NOMO-1 treated with dmso at 0.1 percent for 144 hours (cell line): ENCODE data around the gene MIA2.
"Not testable (repeated sequence)": the region's sequence is repeated elsewhere in the genome, so short reads cannot be mapped to it uniquely, and the experiment has no call there.

Source experiments
- DNase-seq: peaks from one replicate; lab custom pipeline; 2025; ENCODE audit not compliant: unreplicated experiment; lab: John Stamatoyannopoulos, UW

The MIA2 gene, protein sequence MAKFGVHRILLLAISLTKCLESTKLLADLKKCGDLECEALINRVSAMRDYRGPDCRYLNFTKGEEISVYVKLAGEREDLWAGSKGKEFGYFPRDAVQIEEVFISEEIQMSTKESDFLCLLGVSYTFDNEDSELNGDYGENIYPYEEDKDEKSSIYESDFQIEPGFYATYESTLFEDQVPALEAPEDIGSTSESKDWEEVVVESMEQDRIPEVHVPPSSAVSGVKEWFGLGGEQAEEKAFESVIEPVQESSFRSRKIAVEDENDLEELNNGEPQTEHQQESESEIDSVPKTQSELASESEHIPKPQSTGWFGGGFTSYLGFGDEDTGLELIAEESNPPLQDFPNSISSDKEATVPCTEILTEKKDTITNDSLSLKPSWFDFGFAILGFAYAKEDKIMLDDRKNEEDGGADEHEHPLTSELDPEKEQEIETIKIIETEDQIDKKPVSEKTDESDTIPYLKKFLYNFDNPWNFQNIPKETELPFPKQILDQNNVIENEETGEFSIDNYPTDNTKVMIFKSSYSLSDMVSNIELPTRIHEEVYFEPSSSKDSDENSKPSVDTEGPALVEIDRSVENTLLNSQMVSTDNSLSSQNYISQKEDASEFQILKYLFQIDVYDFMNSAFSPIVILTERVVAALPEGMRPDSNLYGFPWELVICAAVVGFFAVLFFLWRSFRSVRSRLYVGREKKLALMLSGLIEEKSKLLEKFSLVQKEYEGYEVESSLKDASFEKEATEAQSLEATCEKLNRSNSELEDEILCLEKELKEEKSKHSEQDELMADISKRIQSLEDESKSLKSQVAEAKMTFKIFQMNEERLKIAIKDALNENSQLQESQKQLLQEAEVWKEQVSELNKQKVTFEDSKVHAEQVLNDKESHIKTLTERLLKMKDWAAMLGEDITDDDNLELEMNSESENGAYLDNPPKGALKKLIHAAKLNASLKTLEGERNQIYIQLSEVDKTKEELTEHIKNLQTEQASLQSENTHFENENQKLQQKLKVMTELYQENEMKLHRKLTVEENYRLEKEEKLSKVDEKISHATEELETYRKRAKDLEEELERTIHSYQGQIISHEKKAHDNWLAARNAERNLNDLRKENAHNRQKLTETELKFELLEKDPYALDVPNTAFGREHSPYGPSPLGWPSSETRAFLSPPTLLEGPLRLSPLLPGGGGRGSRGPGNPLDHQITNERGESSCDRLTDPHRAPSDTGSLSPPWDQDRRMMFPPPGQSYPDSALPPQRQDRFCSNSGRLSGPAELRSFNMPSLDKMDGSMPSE (N-terminal part only)

DNA sequence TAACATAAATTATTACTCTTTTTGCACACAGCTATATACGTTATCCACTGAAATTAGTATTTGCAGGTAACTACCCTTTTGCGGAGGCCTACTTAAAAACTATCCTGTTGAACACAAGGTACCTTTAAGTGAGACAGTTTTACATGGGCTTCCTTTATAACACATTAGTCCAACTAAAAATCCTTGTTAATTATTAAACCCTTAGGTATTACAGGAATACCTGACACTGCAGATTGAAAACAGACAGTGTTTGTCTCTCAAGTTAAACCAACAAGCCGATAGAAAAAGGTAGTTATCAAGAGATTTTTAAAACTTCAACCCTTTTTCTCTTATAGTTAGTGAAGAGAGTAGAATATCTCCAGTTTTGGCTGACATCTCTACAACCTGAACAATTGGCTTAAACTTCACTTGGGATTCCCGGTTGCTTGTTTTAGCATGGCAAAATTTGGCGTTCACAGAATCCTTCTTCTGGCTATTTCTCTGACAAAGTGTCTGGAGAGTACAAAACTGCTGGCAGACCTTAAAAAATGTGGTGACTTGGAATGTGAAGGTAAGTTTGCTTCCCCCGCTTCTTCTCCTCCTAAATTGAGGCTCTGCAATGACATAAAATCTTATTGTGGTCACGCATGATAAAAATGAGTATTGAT, at the start of gene MIA2:
TSS of gene MIA2 (plus strand) at position 236 of the 647 bp plus-strand sequence. CDS start at position 436, 200 bp downstream.
- no peak for DNase-seq

DNA sequence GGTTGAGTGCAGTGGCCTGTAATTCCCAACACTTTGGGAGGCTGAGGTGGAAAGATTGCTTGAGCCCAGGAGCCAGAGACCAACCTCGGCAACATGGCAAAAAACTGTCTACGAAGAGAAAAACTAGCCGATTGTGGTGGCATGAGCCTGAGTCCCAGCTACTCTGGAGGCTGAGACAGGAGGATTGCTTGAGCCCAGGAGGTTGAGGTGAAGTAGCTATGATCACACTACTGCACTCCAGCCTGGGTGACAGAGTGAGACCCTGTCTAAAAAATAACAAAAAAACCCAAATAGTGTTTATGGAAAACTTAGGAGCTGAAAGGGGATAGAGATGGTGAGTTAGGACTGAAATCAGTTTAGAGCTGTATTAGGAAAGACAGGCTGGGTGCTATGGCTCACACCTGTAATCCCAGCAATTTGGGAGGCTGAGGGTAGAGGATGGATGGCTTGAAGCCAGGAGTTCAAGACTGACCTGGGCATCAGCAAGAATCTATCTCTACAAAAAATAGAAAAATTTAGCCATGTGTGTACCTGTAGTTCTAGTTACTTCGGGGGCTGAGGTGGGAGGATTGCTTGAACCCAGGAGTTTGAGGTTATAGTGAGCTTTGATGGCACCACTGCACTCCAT, 49.0 kb upstream of the MIA2 start:
- no peak for DNase-seq

GRCh38 chr14:39185256-39186049, 48.3 kb upstream of the MIA2 start:
- DNase-seq: no peak

DNA sequence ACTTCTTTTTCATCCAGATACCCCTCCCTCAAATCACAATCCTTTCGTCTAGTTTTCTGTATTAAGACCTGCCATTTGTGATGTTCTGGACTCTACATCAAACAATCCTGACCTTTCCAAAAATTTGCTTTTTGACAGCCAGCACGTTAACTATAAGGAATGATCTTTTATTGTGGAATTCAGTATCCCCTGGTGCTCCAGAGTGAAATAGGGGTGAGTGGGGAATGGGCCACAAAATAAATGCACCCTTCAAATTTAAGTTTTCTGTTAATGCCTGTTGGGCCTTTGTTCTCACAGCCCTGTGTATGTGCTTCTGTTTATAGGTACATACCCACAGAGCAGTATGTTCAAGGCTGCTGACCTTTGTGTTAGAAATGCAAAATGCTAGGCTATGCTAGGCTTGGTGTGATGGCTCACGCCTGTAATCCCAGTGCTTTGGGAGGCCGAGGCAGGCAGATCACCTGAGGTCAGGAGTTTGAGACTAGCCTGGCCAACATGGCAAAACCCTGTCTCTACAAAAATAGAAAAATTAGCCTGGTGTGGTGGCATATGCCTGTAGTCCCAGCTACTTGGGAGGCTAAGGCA, 46.7 kb upstream of the MIA2 start:
- DNase-seq: no peak

GRCh38 chr14:39203659-39204606, 29.8 kb upstream of the MIA2 start:
- DNase-seq: no peak

GRCh38 chr14:39207430-39207829, 26.3 kb upstream of the MIA2 start:
- DNase-seq: not testable (repeated sequence)

DNA sequence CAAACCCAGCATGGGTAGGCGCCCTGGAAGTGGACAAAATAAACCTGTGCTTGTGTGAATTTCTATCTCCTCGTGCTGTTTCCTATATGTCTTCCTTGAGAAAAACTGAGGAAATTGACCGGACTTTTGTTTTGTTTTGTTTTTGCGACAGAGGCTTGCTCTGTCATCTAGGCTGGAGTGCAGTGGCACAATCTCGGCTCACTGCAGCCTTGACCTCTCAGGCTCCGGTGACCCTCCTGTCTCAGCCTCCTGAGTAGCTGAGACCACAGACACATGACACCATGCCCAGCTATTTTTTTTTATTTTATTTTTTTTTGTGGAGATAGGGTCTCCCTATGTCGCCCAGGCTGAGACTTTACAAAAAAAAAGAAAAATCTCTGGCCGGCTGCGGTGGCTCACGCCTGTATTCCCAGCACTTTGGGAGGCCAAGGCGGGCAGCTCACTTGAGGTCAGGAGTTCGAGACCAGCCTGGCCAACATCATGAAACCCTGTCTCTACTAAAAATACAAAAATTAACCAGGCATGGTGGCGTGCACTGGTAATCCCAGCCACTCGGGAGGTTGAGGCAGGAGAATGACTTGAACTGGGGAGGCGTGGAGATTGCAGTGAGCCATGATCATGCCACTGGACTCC, 22.5 kb upstream of the MIA2 start:
- DNase-seq: no peak

- no peak for DNase-seq
These were observed 21.7 kb upstream of the MIA2 start for GRCh38 chr14:39212034-39212433.

GRCh38 chr14:39212693-39213092, 21.0 kb upstream of the MIA2 start:
- DNase-seq: no peak

DNA sequence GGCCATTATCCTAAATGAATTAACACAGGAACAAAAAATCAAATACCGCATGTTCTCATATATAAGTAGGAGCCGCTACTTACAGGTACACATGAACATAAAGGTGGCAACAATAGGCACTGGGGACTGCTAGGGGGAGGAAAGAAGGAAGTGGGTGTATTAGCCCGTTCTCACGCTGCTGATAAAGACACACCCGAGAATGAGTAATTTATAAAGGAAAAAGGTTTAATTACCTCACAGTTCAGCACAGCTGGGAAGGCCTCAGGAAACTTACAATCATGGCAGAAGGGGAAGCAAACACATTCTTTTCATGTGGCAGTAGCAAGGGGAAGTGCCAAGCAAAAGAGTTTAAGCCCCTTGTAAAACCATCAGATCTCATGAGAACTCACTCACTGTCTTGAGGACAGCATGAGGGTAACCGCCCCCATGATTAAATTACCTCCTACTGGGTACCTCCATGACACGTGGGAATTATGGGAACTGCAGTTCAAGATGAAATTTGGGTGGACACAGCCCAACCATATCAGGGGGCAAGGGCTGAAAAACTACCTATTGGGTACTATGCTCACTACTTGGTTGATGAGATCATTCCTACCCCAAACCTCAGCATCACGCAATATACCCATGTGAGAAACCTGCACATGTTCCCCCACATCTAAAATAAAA, 16.4 kb upstream of the MIA2 start:
- no peak for DNase-seq

DNA sequence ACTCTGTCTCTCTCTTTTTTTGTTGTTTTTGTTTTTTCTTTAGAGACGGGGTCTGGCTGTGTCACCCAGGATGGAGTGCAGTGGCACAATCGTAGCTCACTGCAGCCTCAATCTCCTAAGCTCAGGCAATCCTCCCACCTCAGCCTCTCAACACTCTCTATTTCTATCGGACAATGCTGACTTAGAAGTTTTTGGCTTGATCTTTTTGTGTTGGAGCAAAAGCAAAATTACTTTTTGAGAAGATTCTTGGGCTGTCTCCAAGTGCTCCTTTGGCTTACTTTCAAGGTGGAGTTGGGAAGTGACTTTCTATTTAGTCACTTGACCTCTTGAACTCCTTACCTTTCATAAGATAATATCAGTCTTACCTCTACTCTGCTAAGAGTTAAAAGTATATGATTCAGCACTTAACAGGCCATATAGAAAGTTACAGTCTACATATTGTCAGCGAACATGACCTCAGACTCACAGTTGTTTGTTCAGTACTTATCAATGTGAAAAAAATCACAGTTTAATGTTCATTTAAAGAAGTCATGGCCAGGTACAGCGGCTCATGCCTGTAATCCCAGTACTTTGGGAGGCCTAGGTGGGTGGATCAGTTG, 15.4 kb upstream of the MIA2 start:
- DNase-seq: no peak

DNA sequence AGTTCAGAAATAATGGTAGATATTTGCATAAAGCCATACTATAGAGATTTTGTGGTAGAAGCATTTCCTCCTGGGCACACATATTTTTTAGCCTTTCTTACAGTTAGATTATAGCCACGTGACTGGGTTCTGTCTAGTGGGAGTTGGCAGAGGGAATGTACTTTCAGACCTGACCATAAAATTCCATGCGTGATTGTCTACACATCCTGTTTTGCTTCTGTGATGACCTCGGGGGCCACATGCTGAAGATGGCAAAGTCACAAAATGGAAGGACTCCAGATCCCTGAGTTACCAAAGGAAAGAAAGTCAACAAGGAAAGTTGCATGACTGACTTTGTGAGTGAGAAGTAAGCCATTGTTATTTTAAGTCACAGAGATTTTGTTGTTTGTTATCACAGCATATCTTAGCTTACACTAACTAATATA, 14.6 kb upstream of the MIA2 start:
- no peak for DNase-seq

DNA sequence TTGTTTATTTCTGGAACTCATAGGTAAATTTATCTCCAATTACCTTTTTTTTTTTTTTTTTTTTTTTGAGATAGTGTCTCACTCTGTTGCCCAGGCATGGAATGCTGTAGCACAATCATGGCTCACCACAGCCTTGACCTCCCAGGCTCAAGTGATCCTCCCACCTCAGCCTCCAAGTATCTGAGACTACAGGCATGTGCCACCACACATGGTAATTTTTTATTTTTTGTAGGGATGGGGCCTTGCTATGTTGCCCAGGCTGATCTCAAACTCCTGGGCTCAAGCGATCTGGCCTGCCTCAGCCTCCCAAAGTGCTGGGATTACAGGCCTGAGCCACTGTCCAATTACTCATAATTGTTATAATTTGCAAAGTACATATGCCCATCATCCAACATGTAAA, 13.2 kb upstream of the MIA2 start:
- DNase-seq: not testable (repeated sequence)

DNA sequence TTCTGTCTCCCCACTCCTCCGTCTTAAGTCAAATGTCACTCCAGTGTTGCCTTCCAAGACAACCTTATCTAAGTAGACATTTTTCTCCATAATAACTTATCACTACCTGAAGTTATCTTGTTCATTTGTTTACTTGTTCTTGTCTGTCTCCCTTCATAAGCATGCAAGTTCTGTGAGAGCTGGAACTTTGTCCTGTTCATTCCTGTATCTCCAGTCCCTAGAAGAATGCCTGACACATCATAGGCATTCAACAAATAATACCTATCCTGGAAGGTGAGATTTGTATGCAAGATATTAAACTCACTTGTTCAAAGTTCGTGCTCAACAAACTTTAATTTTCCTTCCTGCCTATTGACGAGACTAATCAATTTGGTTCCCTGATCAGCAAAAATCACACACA, 5.7 kb upstream of the MIA2 start:
- DNase-seq: no peak

GRCh38 chr14:39228509-39229221, 5.0 kb upstream of the MIA2 start:
- no peak for DNase-seq

- no peak for DNase-seq
These were observed 4.5 kb upstream of the MIA2 start for GRCh38 chr14:39229222-39229543.
